ENCODE measurements around the gene TRPM8. TPM values are rescaled to one million over a fixed set of nuclear protein-coding genes. Genes with fewer than 3 reads are reported as not detected.

TRPM8 gene
- total RNA-seq, 1 donor from 2014 or later, result not detected

- H3K36me3 ChIP-seq, result no peaks in the 10 kb centered on the region
- intact Hi-C loops (cut with DNase I), result no loop called here
- H3K4me3 ChIP-seq, result no peak overlapping the region
- no peaks in the 10 kb centered on the region for H3K27me3 ChIP-seq
- H3K4me1 ChIP-seq, result no peaks in the 10 kb centered on the region
- DNase-seq (ENCODE audit: low spot score in 2 of 2), result no peak
- H3K27ac ChIP-seq, result no peak overlapping the region
- no peak for TF ChIP-seq CTCF (IDR thresholded peaks at IDR 0.05)
- H3K9me3 ChIP-seq, result no peaks in the 10 kb centered on the region
Observed at GRCh38 chr2:234022424-234022823, 105.3 kb downstream of the TRPM8 start.

GRCh38 chr2:234024304-234024703 lies 107.1 kb downstream of the TRPM8 start:
- TF ChIP-seq CTCF (IDR thresholded peaks at IDR 0.05), result no peak
- H3K27ac ChIP-seq, result no peak overlapping the region
- H3K9me3 ChIP-seq, result no peaks in the 10 kb centered on the region
- no peaks in the 10 kb centered on the region for H3K27me3 ChIP-seq
- intact Hi-C loops (cut with DNase I), result no loop called here
- no peak for DNase-seq (ENCODE audit: low spot score in 2 of 2)
- H3K4me3 ChIP-seq, result no peak overlapping the region
- H3K4me1 ChIP-seq, result no peaks in the 10 kb centered on the region
- H3K36me3 ChIP-seq, result no peaks in the 10 kb centered on the region

GRCh38 chr2:234025466-234025865 lies 108.3 kb downstream of the TRPM8 start:
- TF ChIP-seq CTCF (IDR thresholded peaks at IDR 0.05), result no peak
- no peak for DNase-seq (ENCODE audit: low spot score in 2 of 2)
- Histone ChIP-seq H3K9me3 (no peaks in the 10 kb centered on the region), H3K27ac (no peak overlapping the region), H3K4me3 (peak overlapping the region in 1 of 2 donors; percentile 45), H3K4me1 (no peaks in the 10 kb centered on the region), H3K36me3 (no peaks in the 10 kb centered on the region), H3K27me3 (no peaks in the 10 kb centered on the region)
- intact Hi-C loops (cut with DNase I), result no loop called here

GRCh38 chr2:234025891-234026401 lies 108.8 kb downstream of the TRPM8 start:
- Histone ChIP-seq H3K4me1 (no peaks in the 10 kb centered on the region), H3K27ac (no peak overlapping the region), H3K9me3 (no peaks in the 10 kb centered on the region), H3K27me3 (no peaks in the 10 kb centered on the region), H3K36me3 (no peaks in the 10 kb centered on the region), H3K4me3 (peak overlapping the region in 1 of 2 donors; percentile 45)
- DNase-seq (ENCODE audit: low spot score in 2 of 2), result no peak
- intact Hi-C loops (cut with DNase I), result no loop called here
- TF ChIP-seq CTCF (IDR thresholded peaks at IDR 0.05), result no peak

GRCh38 chr2:234026693-234027254 lies 109.6 kb downstream of the TRPM8 start:
- H3K4me1 ChIP-seq, result no peaks in the 10 kb centered on the region
- no peaks in the 10 kb centered on the region for H3K36me3 ChIP-seq
- H3K9me3 ChIP-seq, result no peaks in the 10 kb centered on the region
- intact Hi-C loops (cut with DNase I), result no loop called here
- DNase-seq (ENCODE audit: low spot score in 2 of 2), result no peak
- no peak overlapping the region for H3K4me3 ChIP-seq
- no peak overlapping the region for H3K27ac ChIP-seq
- TF ChIP-seq CTCF (IDR thresholded peaks at IDR 0.05), result no peak
- H3K27me3 ChIP-seq, result no peaks in the 10 kb centered on the region

- H3K4me3 ChIP-seq, result no peak overlapping the region
- DNase-seq (ENCODE audit: low spot score in 2 of 2), result no peak
- TF ChIP-seq CTCF (IDR thresholded peaks at IDR 0.05), result no peak
Observed at GRCh38 chr2:234027641-234028040, 110.5 kb downstream of the TRPM8 start.

More at GRCh38 chr2:234027641-234028040, 110.5 kb downstream of the TRPM8 start:
- no peaks in the 10 kb centered on the region for H3K27me3 ChIP-seq
- H3K36me3 ChIP-seq, result no peaks in the 10 kb centered on the region
- H3K9me3 ChIP-seq, result no peaks in the 10 kb centered on the region
- intact Hi-C loops (cut with DNase I), result no loop called here
- no peaks in the 10 kb centered on the region for H3K4me1 ChIP-seq
- no peak overlapping the region for H3K27ac ChIP-seq

Measured in ascending aorta (tissue), 2 donors.